Astrocyte of the spinal cord (primary cell): Measurements from ENCODE around the gene CPZ.
A peak's percentile ranks its signal among the peaks of the same experiment; 100 is the strongest.

Experiments used
- DNase-seq: peaks from one replicate; pipeline ENCODE4 v3.0.0; 2011; ENCODE audit warnings: low read depth, low spot score
- H3K4me3 ChIP-seq: 2 replicates; pipeline ENCODE4 v1.5.1; 2011; ENCODE audit warnings: low read depth, mild to moderate bottlenecking, low read length, moderate library complexity
- in situ Hi-C: cut with HindIII; loops from 2 replicates; pipeline ENCODE4 v1.10.0; 2017; ENCODE audit warnings: low sequenced_read_pairs
- TF ChIP-seq, protein P1 (sequence below): IDR thresholded peaks from 2 replicates; pipeline ENCODE4 v1.5.1; 2012; ENCODE audit warnings: low read depth, mild to moderate bottlenecking, low read length, inconsistent platforms

The CPZ gene

DNA sequence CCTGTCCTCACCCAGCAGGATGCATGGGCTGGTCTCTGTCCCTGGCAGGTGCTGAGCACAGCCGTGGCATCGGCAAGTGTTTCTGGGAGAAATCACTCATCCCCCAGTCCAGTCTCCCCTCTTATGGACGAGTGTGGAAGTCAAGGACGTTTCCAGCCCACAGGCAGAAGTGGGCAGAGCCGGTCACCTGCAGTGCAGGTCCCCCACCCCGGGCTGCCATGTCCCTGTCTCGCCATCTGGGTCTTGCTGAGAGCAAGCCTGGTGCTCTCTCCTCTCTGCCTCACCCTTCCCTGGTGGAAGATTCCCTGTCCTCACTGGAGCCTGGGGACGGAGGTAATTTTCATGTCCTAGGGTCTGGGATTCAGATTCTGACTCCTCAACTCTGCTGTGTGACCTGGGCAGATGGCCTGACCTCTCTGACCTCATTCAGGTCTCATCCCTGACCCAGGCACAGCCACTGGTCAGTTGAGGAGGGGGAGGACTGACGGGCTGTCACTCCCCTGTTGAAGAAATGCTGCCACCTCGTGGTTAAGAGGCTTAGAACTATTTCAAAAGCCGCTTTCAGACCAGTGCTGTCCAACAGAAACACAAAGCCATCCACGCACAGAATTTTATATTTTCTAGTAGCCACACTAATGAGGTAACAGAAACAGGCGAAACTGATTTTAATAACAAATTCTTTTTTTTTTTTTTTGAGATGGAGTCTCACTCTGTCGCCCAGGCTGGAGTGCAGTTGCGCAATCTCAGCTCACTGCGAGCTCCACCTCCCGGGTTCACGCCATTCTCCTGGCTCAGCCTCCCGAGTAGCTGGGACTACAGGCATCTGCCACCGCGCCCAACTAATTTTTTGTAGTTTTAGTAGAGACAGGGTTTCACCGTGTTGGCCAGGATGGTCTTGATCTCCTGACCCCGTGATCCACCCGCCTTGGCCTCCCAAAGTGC lies 1.8 kb downstream of the CPZ start:
- in situ Hi-C loops, result no loop called here
- peak overlapping the region; percentile 50 for H3K4me3 ChIP-seq
- peak; percentile 70 for DNase-seq
- TF ChIP-seq, protein P1, sequence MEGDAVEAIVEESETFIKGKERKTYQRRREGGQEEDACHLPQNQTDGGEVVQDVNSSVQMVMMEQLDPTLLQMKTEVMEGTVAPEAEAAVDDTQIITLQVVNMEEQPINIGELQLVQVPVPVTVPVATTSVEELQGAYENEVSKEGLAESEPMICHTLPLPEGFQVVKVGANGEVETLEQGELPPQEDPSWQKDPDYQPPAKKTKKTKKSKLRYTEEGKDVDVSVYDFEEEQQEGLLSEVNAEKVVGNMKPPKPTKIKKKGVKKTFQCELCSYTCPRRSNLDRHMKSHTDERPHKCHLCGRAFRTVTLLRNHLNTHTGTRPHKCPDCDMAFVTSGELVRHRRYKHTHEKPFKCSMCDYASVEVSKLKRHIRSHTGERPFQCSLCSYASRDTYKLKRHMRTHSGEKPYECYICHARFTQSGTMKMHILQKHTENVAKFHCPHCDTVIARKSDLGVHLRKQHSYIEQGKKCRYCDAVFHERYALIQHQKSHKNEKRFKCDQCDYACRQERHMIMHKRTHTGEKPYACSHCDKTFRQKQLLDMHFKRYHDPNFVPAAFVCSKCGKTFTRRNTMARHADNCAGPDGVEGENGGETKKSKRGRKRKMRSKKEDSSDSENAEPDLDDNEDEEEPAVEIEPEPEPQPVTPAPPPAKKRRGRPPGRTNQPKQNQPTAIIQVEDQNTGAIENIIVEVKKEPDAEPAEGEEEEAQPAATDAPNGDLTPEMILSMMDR, result peak; percentile 71

DNA sequence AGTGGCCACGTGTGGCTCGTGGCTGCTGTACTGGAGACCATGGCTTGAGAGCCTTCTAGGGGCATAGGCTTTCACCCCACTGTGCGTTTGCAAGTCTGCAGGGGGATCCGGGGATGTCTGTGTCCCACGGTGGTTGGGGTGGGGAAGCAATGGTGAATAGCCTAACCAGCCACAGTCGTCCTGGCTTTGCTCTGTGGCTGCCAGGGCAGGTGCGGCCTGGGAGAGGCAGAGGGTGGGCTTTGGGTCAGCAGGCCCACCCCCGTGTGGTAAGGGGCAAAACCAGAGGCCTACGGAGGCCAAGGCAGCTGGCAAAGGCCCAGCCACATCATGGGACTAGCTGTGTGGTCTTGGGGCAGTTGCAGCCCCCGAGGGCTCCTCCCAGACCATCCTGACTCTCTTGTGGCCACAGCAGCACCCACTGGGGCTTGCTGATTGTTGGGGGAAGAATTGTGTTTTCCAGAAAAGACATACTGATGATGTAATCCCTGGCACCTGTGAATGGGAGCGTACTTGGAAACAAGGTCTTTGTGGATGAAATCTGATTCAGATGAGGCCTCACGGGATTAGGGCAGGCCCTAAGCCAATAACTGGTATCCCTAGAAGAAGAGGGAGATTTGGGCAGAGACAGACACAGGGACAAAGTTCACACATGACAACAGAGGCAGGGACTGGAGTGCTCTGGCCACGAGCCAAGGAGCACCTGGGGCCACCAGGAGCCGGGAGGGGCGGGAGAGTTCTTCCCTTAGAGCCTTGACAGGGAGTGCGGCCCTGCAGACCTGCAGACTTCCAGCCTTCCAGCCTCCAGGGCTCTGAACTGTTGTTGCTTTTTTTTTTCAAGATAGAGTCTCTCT lies 2.9 kb downstream of the CPZ start:
- TF ChIP-seq, protein P1, result no peak
- no peak for DNase-seq
- H3K4me3 ChIP-seq, result no peak overlapping the region
- in situ Hi-C loops, result no loop called here

DNA sequence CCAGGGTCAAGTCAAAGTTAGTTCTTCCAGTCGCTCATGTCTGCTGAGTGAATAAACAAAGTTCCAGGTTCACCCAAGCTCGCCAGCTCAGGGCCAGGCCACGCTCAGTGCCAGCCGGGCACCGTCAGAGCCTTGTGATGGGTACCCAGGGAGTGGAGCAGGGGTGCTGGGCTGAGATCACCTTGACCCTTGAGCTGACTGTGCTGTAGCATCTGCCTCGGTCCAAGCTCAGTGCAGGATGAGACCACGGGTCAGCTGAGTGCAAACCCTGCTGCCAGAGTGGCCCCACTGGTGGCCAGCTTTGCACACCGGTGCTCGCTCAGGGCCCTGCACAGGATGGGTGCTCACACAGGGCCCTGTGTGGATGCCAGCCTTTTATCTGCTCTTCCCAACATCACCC lies 4.3 kb downstream of the CPZ start:
- H3K4me3 ChIP-seq, result no peak overlapping the region
- DNase-seq, result no peak
- in situ Hi-C loops, result no loop called here
- TF ChIP-seq, protein P1, result no peak

DNA sequence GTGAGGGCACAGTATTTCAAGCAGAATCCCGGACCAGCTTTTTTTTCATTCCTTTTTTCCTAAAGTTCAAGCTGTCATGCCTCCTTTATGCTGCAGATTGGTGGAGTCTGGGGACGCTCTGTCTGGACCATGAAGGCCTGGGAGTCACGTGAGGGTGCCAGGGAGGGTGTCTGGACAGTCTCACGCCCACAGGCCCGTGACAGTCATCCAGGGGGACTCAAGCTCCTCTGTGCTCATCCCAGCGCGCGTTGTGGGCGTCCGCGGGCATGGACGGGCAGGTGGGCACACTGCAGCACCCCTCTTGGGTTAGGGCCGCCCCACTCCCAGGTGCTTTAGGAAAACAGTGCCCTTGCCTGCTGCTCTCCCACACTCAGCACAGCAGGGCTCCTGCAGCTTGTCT lies 4.8 kb downstream of the CPZ start:
- TF ChIP-seq, protein P1, result no peak
- H3K4me3 ChIP-seq, result no peak overlapping the region
- no peak for DNase-seq
- in situ Hi-C loops, result no loop called here

DNA sequence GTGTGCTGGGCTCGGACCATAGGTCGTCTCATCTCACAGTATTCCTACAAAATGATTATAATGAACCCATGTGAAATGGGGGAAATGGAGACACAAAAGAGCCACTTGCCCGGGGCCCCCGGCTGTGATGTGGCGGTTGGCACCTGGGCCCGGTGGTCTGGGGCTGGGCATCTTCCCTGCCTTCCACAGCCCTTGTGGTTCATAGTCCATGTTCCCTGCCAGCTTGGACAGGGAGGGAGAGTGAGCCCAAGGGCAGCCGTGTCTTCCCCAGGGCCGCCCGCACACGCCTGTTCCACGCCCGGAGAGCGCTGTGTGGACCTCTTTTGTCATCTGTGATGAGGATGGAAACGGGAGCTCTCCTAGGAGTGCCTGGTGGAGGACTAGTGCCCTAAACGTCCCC lies 5.2 kb downstream of the CPZ start:
- in situ Hi-C loops, result no loop called here
- no peak for DNase-seq
- H3K4me3 ChIP-seq, result no peak overlapping the region
- TF ChIP-seq, protein P1, result no peak

DNA sequence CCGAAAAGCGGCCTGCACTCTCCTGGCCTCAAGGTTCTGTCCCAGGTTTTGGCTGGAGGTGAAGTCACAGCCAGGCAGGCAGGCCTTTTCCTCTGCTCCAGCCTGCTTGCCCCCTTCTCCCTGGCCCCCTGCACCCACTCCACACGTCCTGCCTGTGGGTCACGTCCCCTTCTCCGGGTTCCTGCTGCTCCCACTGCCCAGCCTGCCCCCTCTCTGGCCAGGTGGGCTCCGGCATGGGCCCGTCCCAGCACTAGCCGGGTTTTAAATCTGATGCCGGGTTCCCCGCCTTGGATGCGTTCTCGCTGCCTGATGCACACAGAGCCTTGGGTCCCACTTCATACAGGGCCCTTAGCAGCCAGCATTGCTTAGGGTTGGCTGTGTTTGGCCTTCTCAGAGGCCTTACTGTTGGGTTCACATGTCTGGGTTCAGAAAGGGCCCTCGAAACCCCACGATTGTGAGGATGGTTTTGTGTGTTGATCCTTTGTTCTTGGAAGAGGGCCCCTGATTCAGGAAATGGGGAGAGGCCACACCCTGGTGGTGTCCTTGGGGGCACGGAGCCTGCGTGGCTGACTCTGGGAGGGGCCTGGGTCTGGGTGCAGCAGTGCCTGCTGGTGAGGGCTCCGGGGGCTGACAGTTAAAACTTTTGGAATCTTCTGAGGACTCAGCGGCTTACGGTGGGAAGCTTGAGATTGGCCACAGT lies 6.0 kb downstream of the CPZ start:
- no peak for DNase-seq
- in situ Hi-C loops, result no loop called here
- TF ChIP-seq, protein P1, result no peak
- H3K4me3 ChIP-seq, result no peak overlapping the region
